B cell (primary cell): ENCODE data around the gene PACRG. TPM values are rescaled to one million over a fixed set of nuclear protein-coding genes. Genes with fewer than 3 reads are reported as not detected.

ENCODE experiments used
- ATAC-seq: fragments of 200-7000 bp; cut with Tn5 transposase; one replicate; pipeline ENCODE4 v1.10.0; 2021; ENCODE audit warnings: low read depth, mild to moderate bottlenecking, moderate number of reproducible peaks, moderate library complexity
- CTCF ChIA-PET: fragments of 350-600 bp; sonication (Branson Sonifier 250); formaldehyde crosslinking; loops from one replicate; lab custom pipeline; 2021; ENCODE audit warnings: antibody characterized with exemption, inconsistent platforms; lab: Charles Lee
- POLR2A ChIA-PET: fragments of 350-600 bp; sonication (Branson Sonifier 250); formaldehyde crosslinking; loops from one replicate; lab custom pipeline; 2021; ENCODE audit warnings: antibody characterized with exemption; lab: Charles Lee
- DNase-seq: peaks from one replicate; pipeline ENCODE4 v3.0.0; 2013
- H2AFZ ChIP-seq: 2 replicates; pipeline ENCODE4 v1.6.1; 2012; ENCODE audit warnings: mild to moderate bottlenecking, low read depth, low read length; ENCODE audit not compliant: insufficient read depth, poor library complexity, severe bottlenecking
- H3K27ac ChIP-seq, 2 donors: 1 replicate in 1 of 2; 2 replicates in 1 of 2; pipeline ENCODE4 v1.5.1; 2012 to 2013; ENCODE audit warnings: low read length in 2 of 2, mild to moderate bottlenecking in 2 of 2, moderate library complexity in 1 of 2
- H3K27me3 ChIP-seq, 4 experiments: fragments of 200-600 bp in 1 of 4; sonication (generic) in 1 of 4; replicated peaks in 1 of 4; 1 replicate in 2 of 4; 2 replicates in 2 of 4; pipeline versions ENCODE4 v1.6.1 to v1.7.0; 2013 to 2016; ENCODE audit warnings: low read length in 3 of 4, mild to moderate bottlenecking in 2 of 4, mixed read lengths in 1 of 4, moderate library complexity in 1 of 4; ENCODE audit not compliant: insufficient read depth in 4 of 4, control insufficient read depth in 3 of 4; ENCODE audit errors: control extremely low read depth in 1 of 4
- H3K36me3 ChIP-seq, 2 experiments: replicated peaks in 1 of 2; 1 replicate in 1 of 2; 2 replicates in 1 of 2; pipeline versions ENCODE4 v1.6.1 to v1.7.1; 2013; ENCODE audit warnings: low read length in 1 of 2; ENCODE audit not compliant: insufficient read depth in 2 of 2, control insufficient read depth in 1 of 2; ENCODE audit errors: control extremely low read depth in 1 of 2, extremely low read depth in 1 of 2
- H3K4me1 ChIP-seq, 2 donors: fragments of 200-600 bp in 1 of 2; sonication (generic) in 1 of 2; 1 replicate in 1 of 2; 2 replicates in 1 of 2; pipeline versions ENCODE4 v1.5.1 to v1.6.1; 2013 to 2017; ENCODE audit warnings: low read length in 2 of 2; ENCODE audit not compliant: control insufficient read depth in 2 of 2, insufficient read depth in 2 of 2
- H3K4me2 ChIP-seq: replicated peaks from 2 replicates; pipeline ENCODE3; 2012; ENCODE audit warnings: mild to moderate bottlenecking, low read depth, low read length; ENCODE audit not compliant: poor library complexity, severe bottlenecking
- H3K4me3 ChIP-seq, 5 experiments: fragments of 200-600 bp in 1 of 5; sonication (generic) in 1 of 5; 1 replicate in 3 of 5; 2 replicates in 2 of 5; pipeline versions ENCODE4 v1.5.1 to v1.7.0; 2011 to 2016; ENCODE audit warnings: low read length in 4 of 5, mild to moderate bottlenecking in 4 of 5, low read depth in 2 of 5, control low read depth in 1 of 5, moderate library complexity in 1 of 5; ENCODE audit not compliant: insufficient read depth in 1 of 5; ENCODE audit errors: control extremely low read depth in 1 of 5, extremely low read depth in 1 of 5
- H3K79me2 ChIP-seq: fragments of 200-600 bp; sonication (generic); one replicate; pipeline ENCODE4 v1.6.0; 2016; ENCODE audit warnings: low read length; ENCODE audit not compliant: control insufficient read depth, insufficient read depth
- H3K9ac ChIP-seq: fragments of 200-600 bp; sonication (generic); 2 replicates; pipeline ENCODE4 v1.6.1; 2017; ENCODE audit warnings: mild to moderate bottlenecking, low read length, moderate library complexity
- H3K9me3 ChIP-seq, 3 donors: one replicate each; pipeline versions ENCODE4 v1.6.1 to v1.7.1; 2013; ENCODE audit warnings: low read length in 2 of 3; ENCODE audit not compliant: control insufficient read depth in 2 of 3, insufficient read depth in 1 of 3; ENCODE audit errors: control extremely low read depth in 1 of 3
- H4K20me1 ChIP-seq: 2 replicates; pipeline ENCODE4 v1.6.0; 2012; ENCODE audit warnings: mild to moderate bottlenecking, low read length; ENCODE audit not compliant: insufficient read depth, control insufficient read depth, poor library complexity, severe bottlenecking
- H3K27ac Mint-ChIP-seq: one replicate; pipeline ENCODE4 v1.8.0; 2021; ENCODE audit warnings: mixed read lengths
- H3K27me3 Mint-ChIP-seq: one replicate; pipeline ENCODE4 v1.8.0; 2021; ENCODE audit warnings: mixed read lengths
- H3K4me1 Mint-ChIP-seq: one replicate; pipeline ENCODE4 v1.8.0; 2021; ENCODE audit warnings: mixed read lengths
- H3K4me3 Mint-ChIP-seq: one replicate; pipeline ENCODE4 v1.8.0; 2021; ENCODE audit warnings: mixed read lengths
- H3K9me3 Mint-ChIP-seq: one replicate; pipeline ENCODE4 v1.8.0; 2022; ENCODE audit warnings: mixed read lengths; ENCODE audit not compliant: insufficient read depth
- CTCF ChIP-seq: fragments of 200-600 bp; IDR thresholded peaks from one replicate; pipeline ENCODE4 v1.8.0; 2022; ENCODE audit warnings: antibody characterized with exemption, mild to moderate bottlenecking
- EZH2 ChIP-seq: IDR thresholded peaks from 2 replicates; pipeline ENCODE4 v1.6.1; 2012; ENCODE audit warnings: borderline replicate concordance, low read depth, mild to moderate bottlenecking, moderate library complexity, low read length; ENCODE audit not compliant: insufficient read depth, poor library complexity, severe bottlenecking
- WGBS: methylation state at CpG from one replicate; pipeline ENCODE4 v1.1.5; 2013; ENCODE audit warnings: missing lambda C conversion rate; ENCODE audit not compliant: insufficient coverage; 5-methylcytosine and 5-hydroxymethylcytosine counted together
- intact Hi-C: fragments of 100-400 bp; cut with micrococcal nuclease; formaldehyde crosslinking; loops from one replicate; pipeline ENCODE4 v1.10.0; 2022
- polyA plus RNA-seq: library from polyadenylated mRNA; depleted of rRNA; stranded (reverse); fragments of >200 nt; gene quantifications from 2 replicates; pipeline ENCODE4 v1.2.3, GENCODE V29; 2012
- total RNA-seq, 2 donors: library from RNA; stranded (reverse); fragments of 120-200 nt in 1 of 2; gene quantifications; 1 replicate in 1 of 2; 2 replicates in 1 of 2; pipeline versions ENCODE4 v1.2.3 to v1.2.4, GENCODE V29; 2013 to 2022

The PACRG gene
- total and polyA plus RNA-seq, 2 donors (not counting 1 experiment from before 2014, with no cell fraction given) = not detected

GRCh38 chr6:162688751-162689345 is 38.9 kb upstream of the PACRG start:
- H3K4me3 Mint-ChIP-seq = no peak overlapping the region
- intact Hi-C loops = no loop called here
- Histone ChIP-seq H3K9ac (no peak overlapping the region), H3K4me2 (no peak overlapping the region), H3K4me1 (no peaks in the 10 kb centered on the region), H4K20me1 (no peaks in the 10 kb centered on the region), H3K36me3 (no peaks in the 10 kb centered on the region), H3K4me3 (no peak overlapping the region), H3K27me3 (no peaks in the 10 kb centered on the region), H3K79me2 (no peaks in the 10 kb centered on the region), H3K27ac (no peak overlapping the region), H2AFZ (no peak overlapping the region), H3K9me3 (no peaks in the 10 kb centered on the region)
- no peaks in the 10 kb centered on the region for H3K9me3 Mint-ChIP-seq
- no peaks in the 10 kb centered on the region for H3K4me1 Mint-ChIP-seq
- no peak overlapping the region for H3K27ac Mint-ChIP-seq
- ChIA-PET POLR2A (no interaction called here), CTCF (no interaction called here)
- TF ChIP-seq EZH2 = no peak
- WGBS = no CpG with 5 or more reads among the region's 3 CpGs
- ATAC-seq = no peak
- H3K27me3 Mint-ChIP-seq = no peaks in the 10 kb centered on the region
- DNase-seq = no peak

- no peaks in the 10 kb centered on the region for H3K4me1 Mint-ChIP-seq
- DNase-seq (no peak), ATAC-seq (no peak)
- no peaks in the 10 kb centered on the region for H3K9me3 Mint-ChIP-seq
- CTCF ChIA-PET = interaction anchor here (0.6 kb wide), 1 partner anchor 1868 kb away, joined by 3 read pairs; no protein-coding TSS in a partner anchor
- Histone ChIP-seq H3K4me3 (no peak overlapping the region), H3K27ac (no peak overlapping the region), H3K4me1 (no peaks in the 10 kb centered on the region), H3K9me3 (no peaks in the 10 kb centered on the region), H2AFZ (no peak overlapping the region), H4K20me1 (no peaks in the 10 kb centered on the region), H3K4me2 (no peak overlapping the region), H3K36me3 (no peaks in the 10 kb centered on the region), H3K9ac (no peak overlapping the region), H3K79me2 (no peaks in the 10 kb centered on the region), H3K27me3 (no peaks in the 10 kb centered on the region)
- H3K27ac Mint-ChIP-seq = no peak overlapping the region
- POLR2A ChIA-PET = no interaction called here
- H3K27me3 Mint-ChIP-seq = no peaks in the 10 kb centered on the region
- intact Hi-C loops = no loop called here
- no peak overlapping the region for H3K4me3 Mint-ChIP-seq
- no peak for TF ChIP-seq EZH2
- TF ChIP-seq CTCF = no peak
- WGBS = 83% methylated on average over 4 of the region's 5 CpGs
Observed at GRCh38 chr6:162690158-162690557, 37.6 kb upstream of the PACRG start.
